ENCODE measurements around the gene XXYLT1.

GRCh38 chr3:195133462-195133861 lies 137.5 kb downstream of the XXYLT1 start:
- TF ChIP-seq CTCF (IDR thresholded peaks at IDR 0.05 in 2 of 3, conservative IDR thresholded peaks at IDR 0.05 in 1 of 3; ENCODE audit: insufficient read depth in 2 of 3, low read depth in 1 of 3, low read length in 3 of 3) (no peak), CTCFL (IDR thresholded peaks at IDR 0.05; ENCODE audit: borderline replicate concordance, insufficient read depth, low read depth, low read length, poor library complexity, severe bottlenecking) (no peak), ZBTB33 (CRISPR knock-in tag; IDR thresholded peaks at IDR 0.05) (no peak), RFX5 (IDR thresholded peaks at IDR 0.05; ENCODE audit: low read depth, low read length) (no peak), E2F1 (CRISPR knock-in tag; IDR thresholded peaks at IDR 0.05) (no peak), OTX1 (CRISPR knock-in tag; IDR thresholded peaks at IDR 0.05) (no peak)
- TF ChIP-seq, protein P1, sequence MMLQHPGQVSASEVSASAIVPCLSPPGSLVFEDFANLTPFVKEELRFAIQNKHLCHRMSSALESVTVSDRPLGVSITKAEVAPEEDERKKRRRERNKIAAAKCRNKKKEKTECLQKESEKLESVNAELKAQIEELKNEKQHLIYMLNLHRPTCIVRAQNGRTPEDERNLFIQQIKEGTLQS (IDR thresholded peaks at IDR 0.05): no peak
- TF ChIP-seq, protein P1 (CRISPR knock-in tag; conservative IDR thresholded peaks at IDR 0.05): no peak
- TF ChIP-seq, protein P2, sequence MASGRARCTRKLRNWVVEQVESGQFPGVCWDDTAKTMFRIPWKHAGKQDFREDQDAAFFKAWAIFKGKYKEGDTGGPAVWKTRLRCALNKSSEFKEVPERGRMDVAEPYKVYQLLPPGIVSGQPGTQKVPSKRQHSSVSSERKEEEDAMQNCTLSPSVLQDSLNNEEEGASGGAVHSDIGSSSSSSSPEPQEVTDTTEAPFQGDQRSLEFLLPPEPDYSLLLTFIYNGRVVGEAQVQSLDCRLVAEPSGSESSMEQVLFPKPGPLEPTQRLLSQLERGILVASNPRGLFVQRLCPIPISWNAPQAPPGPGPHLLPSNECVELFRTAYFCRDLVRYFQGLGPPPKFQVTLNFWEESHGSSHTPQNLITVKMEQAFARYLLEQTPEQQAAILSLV (tag; IDR thresholded peaks at IDR 0.05): no peak
- TF ChIP-seq, protein P3, sequence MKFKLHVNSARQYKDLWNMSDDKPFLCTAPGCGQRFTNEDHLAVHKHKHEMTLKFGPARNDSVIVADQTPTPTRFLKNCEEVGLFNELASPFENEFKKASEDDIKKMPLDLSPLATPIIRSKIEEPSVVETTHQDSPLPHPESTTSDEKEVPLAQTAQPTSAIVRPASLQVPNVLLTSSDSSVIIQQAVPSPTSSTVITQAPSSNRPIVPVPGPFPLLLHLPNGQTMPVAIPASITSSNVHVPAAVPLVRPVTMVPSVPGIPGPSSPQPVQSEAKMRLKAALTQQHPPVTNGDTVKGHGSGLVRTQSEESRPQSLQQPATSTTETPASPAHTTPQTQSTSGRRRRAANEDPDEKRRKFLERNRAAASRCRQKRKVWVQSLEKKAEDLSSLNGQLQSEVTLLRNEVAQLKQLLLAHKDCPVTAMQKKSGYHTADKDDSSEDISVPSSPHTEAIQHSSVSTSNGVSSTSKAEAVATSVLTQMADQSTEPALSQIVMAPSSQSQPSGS (CRISPR knock-in tag; IDR thresholded peaks at IDR 0.05): no peak

All from K562 (cell line).